Neural cell (in vitro differentiated cells): Measurements from ENCODE around the gene ASTN1. TPM values are rescaled to one million over a fixed set of nuclear protein-coding genes. Genes with fewer than 3 reads are reported as not detected.
A peak's percentile ranks its signal among the peaks of the same experiment; 100 is the strongest.

Experiments
- H2AFZ ChIP-seq: fragments of 200-600, 300-800 bp; sonication (generic), shearing (Covaris generic); 2 replicates; pipeline ENCODE4 v1.6.0; 2014; ENCODE audit warnings: low read depth, mild to moderate bottlenecking, antibody characterized with exemption, low read length, moderate library complexity
- H3F3A ChIP-seq: fragments of 200-600 bp; shearing (Covaris generic); 2 replicates; pipeline ENCODE4 v1.6.1; 2016; ENCODE audit warnings: mild to moderate bottlenecking, moderate library complexity, mixed read lengths, antibody characterized with exemption, low read length; ENCODE audit not compliant: insufficient read depth, poor library complexity, severe bottlenecking
- H3K27ac ChIP-seq: fragments of 200-600, 300-800 bp; sonication (generic), shearing (Covaris generic); 2 replicates; pipeline ENCODE4 v1.5.1; 2014; ENCODE audit warnings: mild to moderate bottlenecking, low read length, moderate library complexity
- H3K27me3 ChIP-seq: fragments of 300-800, 200-600 bp; sonication (generic), shearing (Covaris generic); 2 replicates; pipeline ENCODE4 v1.6.0; 2014; ENCODE audit warnings: mild to moderate bottlenecking, low read depth, low read length, moderate library complexity; ENCODE audit not compliant: insufficient read depth
- H3K36me3 ChIP-seq: fragments of 300-800, 200-600 bp; sonication (generic), shearing (Covaris generic); 2 replicates; pipeline ENCODE4 v1.5.1; 2014; ENCODE audit warnings: mild to moderate bottlenecking, antibody characterized with exemption, low read length, moderate library complexity; ENCODE audit not compliant: insufficient read depth
- H3K4me2 ChIP-seq: fragments of 300-800, 200-600 bp; sonication (generic), shearing (Covaris generic); 2 replicates; pipeline ENCODE4 v1.6.0; 2014; ENCODE audit warnings: mild to moderate bottlenecking, low read length
- H3K4me3 ChIP-seq: fragments of 300-800, 200-600 bp; sonication (generic), shearing (Covaris generic); 2 replicates; pipeline ENCODE4 v1.5.1; 2014; ENCODE audit warnings: mild to moderate bottlenecking, low read length, moderate library complexity
- H3K79me2 ChIP-seq: fragments of 200-600 bp; shearing (Covaris generic); replicated peaks from 2 replicates; pipeline ENCODE4 v1.6.0; 2014; ENCODE audit warnings: mild to moderate bottlenecking, low read length, moderate library complexity; ENCODE audit not compliant: insufficient read depth
- H3K9ac ChIP-seq: fragments of 300-800, 200-600 bp; sonication (generic), shearing (Covaris generic); 2 replicates; pipeline ENCODE4 v1.6.1; 2016; ENCODE audit warnings: mild to moderate bottlenecking, low read length, mixed read lengths
- H3K9me2 ChIP-seq: fragments of 200-600 bp; shearing (Covaris generic); 2 replicates; pipeline ENCODE4 v1.6.1; 2016; ENCODE audit warnings: mild to moderate bottlenecking, low read length, mixed read lengths; ENCODE audit not compliant: insufficient read depth
- H3K9me3 ChIP-seq: fragments of 200-600, 300-800 bp; sonication (generic), shearing (Covaris generic); 2 replicates; pipeline ENCODE4 v1.6.1; 2016; ENCODE audit warnings: mild to moderate bottlenecking, mixed run types, low read length, moderate library complexity, mixed read lengths
- H4K20me1 ChIP-seq: fragments of 200-600 bp; shearing (Covaris generic); 2 replicates; pipeline ENCODE4 v1.6.1; 2016; ENCODE audit warnings: mild to moderate bottlenecking, mixed run types; ENCODE audit not compliant: insufficient read depth
- EP300 ChIP-seq: fragments of 450-650 bp; conservative IDR thresholded peaks from 2 replicates; pipeline ENCODE4 v1.6.1; 2014; ENCODE audit warnings: antibody characterized with exemption, mild to moderate bottlenecking, moderate library complexity; ENCODE audit not compliant: poor library complexity, severe bottlenecking
- EZH2 ChIP-seq: fragments of 200-600, 300-800 bp; shearing (Covaris generic), sonication (generic); IDR thresholded peaks from 2 replicates; pipeline ENCODE4 v1.6.1; 2014; ENCODE audit warnings: antibody characterized with exemption, low read length, borderline replicate concordance, mild to moderate bottlenecking; ENCODE audit not compliant: insufficient read depth, poor library complexity, severe bottlenecking
- MXI1 ChIP-seq: fragments of 450-650 bp; conservative IDR thresholded peaks from 2 replicates; pipeline ENCODE4 v1.6.1; 2014; ENCODE audit warnings: antibody characterized with exemption, mild to moderate bottlenecking; ENCODE audit not compliant: poor library complexity, severe bottlenecking
- POLR2AphosphoS5 ChIP-seq: IDR thresholded peaks from 2 replicates; pipeline ENCODE4 v1.6.1; 2012
- RAD21 ChIP-seq: fragments of 450-650 bp; conservative IDR thresholded peaks from 2 replicates; pipeline ENCODE4 v1.6.1; 2014; ENCODE audit warnings: antibody characterized with exemption, mild to moderate bottlenecking, moderate library complexity
- SMC3 ChIP-seq: fragments of 450-650 bp; conservative IDR thresholded peaks from 2 replicates; pipeline ENCODE4 v1.6.1; 2014; ENCODE audit warnings: antibody characterized with exemption, mild to moderate bottlenecking, moderate library complexity; ENCODE audit not compliant: poor library complexity
- TAF1 ChIP-seq: IDR thresholded peaks from 2 replicates; pipeline ENCODE4 v1.6.1; 2012; ENCODE audit warnings: low read depth
- polyA plus RNA-seq: library from polyadenylated mRNA; depleted of rRNA; stranded (reverse); fragments of >200 nt; gene quantifications from 2 replicates; pipeline ENCODE4 v1.2.3, GENCODE V29; 2014
- TF ChIP-seq, protein P1 (sequence below): fragments of 450-650 bp; IDR thresholded peaks from 2 replicates; pipeline ENCODE4 v1.5.1; 2014; ENCODE audit warnings: antibody characterized with exemption, mild to moderate bottlenecking, moderate library complexity; ENCODE audit not compliant: poor library complexity, severe bottlenecking
- TF ChIP-seq, protein P2 (sequence below): IDR thresholded peaks from 2 replicates; pipeline ENCODE4 v1.6.1; 2012; ENCODE audit warnings: borderline replicate concordance

Gene ASTN1
- polyA plus RNA-seq, 1 donor from 2014 or later = 33.4 TPM

DNA sequence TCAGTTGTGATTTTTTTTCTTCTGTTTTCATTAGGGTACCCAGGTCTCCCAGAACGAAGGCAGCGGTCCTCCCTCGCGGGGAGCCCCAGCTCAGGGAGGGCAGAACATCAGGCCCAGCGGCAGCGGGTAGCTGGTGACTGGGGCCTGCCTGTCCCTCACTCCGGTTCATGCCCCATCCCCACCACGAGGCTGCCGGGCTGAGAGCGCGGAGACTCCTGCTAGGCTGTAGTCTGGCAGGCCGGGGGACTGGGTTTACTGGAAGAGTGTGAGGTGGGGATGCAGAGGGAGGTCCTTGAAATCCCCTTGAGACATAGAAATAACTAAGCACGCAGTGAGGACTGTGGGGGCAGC is 16.7 kb upstream of the ASTN1 start:
- Histone ChIP-seq H3K9ac (peak overlapping the region; percentile 40), H3K4me2 (no peak overlapping the region)

DNA sequence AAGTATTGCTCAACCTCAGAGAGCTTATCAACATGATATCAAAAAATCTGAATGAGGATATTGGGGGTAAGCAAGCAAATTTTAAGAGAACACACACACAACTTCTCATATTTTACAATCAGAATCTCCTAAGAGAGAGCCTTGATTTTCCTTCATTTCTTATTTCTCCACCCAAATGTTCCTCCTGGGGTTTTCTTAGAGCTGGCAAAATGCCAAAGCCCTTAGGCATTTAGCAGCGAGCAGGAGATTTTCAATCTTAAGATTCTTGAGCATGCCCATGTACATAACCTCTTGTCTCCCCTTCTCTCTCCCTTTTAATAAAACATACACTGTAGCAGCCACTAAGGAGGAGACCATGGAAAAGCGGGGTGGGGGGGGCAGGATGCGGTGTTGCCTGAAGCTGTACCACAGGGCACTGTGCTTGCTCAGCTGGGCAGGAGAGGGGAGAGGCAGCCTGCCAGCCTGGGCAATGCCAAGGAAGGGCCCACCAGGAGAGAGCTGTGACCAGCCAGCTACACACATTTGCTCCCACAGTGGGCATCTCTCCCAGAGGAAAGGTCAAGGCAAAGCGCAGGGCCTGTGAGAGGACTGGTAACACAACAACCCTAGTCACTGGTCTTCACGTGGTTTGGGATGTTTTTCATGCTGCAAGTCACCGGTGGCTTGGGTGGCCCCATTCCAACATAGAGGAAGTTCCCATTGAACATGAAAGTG is 10.6 kb upstream of the ASTN1 start:
- H3K79me2 ChIP-seq = no peaks in the 10 kb centered on the region
- H3F3A ChIP-seq = no peaks in the 10 kb centered on the region
- H3K27me3 ChIP-seq = peaks cover 10% of the 10 kb centered on the region
- H3K36me3 ChIP-seq = no peaks in the 10 kb centered on the region
- H3K4me2 ChIP-seq = no peak overlapping the region
- H3K9me2 ChIP-seq = no peaks in the 10 kb centered on the region
- H3K9ac ChIP-seq = no peak overlapping the region
- no peaks in the 10 kb centered on the region for H4K20me1 ChIP-seq
- no peak overlapping the region for H3K27ac ChIP-seq
- no peak for TF ChIP-seq EZH2
- TF ChIP-seq RAD21 = no peak
- TF ChIP-seq EP300 = no peak
- no peak for TF ChIP-seq SMC3
- TF ChIP-seq TAF1 = no peak
- TF ChIP-seq, protein P1, sequence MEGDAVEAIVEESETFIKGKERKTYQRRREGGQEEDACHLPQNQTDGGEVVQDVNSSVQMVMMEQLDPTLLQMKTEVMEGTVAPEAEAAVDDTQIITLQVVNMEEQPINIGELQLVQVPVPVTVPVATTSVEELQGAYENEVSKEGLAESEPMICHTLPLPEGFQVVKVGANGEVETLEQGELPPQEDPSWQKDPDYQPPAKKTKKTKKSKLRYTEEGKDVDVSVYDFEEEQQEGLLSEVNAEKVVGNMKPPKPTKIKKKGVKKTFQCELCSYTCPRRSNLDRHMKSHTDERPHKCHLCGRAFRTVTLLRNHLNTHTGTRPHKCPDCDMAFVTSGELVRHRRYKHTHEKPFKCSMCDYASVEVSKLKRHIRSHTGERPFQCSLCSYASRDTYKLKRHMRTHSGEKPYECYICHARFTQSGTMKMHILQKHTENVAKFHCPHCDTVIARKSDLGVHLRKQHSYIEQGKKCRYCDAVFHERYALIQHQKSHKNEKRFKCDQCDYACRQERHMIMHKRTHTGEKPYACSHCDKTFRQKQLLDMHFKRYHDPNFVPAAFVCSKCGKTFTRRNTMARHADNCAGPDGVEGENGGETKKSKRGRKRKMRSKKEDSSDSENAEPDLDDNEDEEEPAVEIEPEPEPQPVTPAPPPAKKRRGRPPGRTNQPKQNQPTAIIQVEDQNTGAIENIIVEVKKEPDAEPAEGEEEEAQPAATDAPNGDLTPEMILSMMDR = no peak
- TF ChIP-seq, protein P2, sequence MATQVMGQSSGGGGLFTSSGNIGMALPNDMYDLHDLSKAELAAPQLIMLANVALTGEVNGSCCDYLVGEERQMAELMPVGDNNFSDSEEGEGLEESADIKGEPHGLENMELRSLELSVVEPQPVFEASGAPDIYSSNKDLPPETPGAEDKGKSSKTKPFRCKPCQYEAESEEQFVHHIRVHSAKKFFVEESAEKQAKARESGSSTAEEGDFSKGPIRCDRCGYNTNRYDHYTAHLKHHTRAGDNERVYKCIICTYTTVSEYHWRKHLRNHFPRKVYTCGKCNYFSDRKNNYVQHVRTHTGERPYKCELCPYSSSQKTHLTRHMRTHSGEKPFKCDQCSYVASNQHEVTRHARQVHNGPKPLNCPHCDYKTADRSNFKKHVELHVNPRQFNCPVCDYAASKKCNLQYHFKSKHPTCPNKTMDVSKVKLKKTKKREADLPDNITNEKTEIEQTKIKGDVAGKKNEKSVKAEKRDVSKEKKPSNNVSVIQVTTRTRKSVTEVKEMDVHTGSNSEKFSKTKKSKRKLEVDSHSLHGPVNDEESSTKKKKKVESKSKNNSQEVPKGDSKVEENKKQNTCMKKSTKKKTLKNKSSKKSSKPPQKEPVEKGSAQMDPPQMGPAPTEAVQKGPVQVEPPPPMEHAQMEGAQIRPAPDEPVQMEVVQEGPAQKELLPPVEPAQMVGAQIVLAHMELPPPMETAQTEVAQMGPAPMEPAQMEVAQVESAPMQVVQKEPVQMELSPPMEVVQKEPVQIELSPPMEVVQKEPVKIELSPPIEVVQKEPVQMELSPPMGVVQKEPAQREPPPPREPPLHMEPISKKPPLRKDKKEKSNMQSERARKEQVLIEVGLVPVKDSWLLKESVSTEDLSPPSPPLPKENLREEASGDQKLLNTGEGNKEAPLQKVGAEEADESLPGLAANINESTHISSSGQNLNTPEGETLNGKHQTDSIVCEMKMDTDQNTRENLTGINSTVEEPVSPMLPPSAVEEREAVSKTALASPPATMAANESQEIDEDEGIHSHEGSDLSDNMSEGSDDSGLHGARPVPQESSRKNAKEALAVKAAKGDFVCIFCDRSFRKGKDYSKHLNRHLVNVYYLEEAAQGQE = no peak
- no peak for TF ChIP-seq MXI1
- TF ChIP-seq POLR2AphosphoS5 = no peak
- no peak overlapping the region for H3K4me3 ChIP-seq
- no peak overlapping the region for H2AFZ ChIP-seq
- H3K9me3 ChIP-seq = peaks cover 4% of the 10 kb centered on the region

More for the DNA sequence above, 16.7 kb upstream of the ASTN1 start:
- Histone ChIP-seq H3K79me2 (no peaks in the 10 kb centered on the region), H3K9me3 (peaks cover 4% of the 10 kb centered on the region), H2AFZ (no peak overlapping the region), H3K27ac (no peak overlapping the region), H3K4me3 (peak overlapping the region; percentile 64), H3K9me2 (no peaks in the 10 kb centered on the region), H3K36me3 (no peaks in the 10 kb centered on the region), H3K27me3 (peaks cover 6% of the 10 kb centered on the region), H3F3A (no peaks in the 10 kb centered on the region), H4K20me1 (no peaks in the 10 kb centered on the region)
- TF ChIP-seq, protein P1 = no peak
- TF ChIP-seq EP300 (no peak), EZH2 (no peak), MXI1 (no peak), TAF1 (no peak), SMC3 (no peak), RAD21 (no peak), POLR2AphosphoS5 (no peak)
- TF ChIP-seq, protein P2 = no peak
